Liver (tissue), 3 donors: Measurements from ENCODE around the gene NUDT11.

Source experiments
- EGR1 ChIP-seq, 2 donors: IDR thresholded peaks; 2 replicates each; pipeline ENCODE4 v1.6.1; 2016 to 2018; ENCODE audit warnings: antibody characterized with exemption in 2 of 2, low read depth in 2 of 2
- FOXA1 ChIP-seq: IDR thresholded peaks from 2 replicates; pipeline ENCODE4 v1.6.1; 2016; ENCODE audit warnings: antibody characterized with exemption
- GABPA ChIP-seq, 2 donors: IDR thresholded peaks in 1 of 2; conservative IDR thresholded peaks in 1 of 2; 2 replicates each; pipeline ENCODE4 v1.6.1; 2016; ENCODE audit warnings: antibody characterized with exemption in 2 of 2, mild to moderate bottlenecking in 1 of 2, moderate library complexity in 1 of 2
- HNF4A ChIP-seq, 2 donors: conservative IDR thresholded peaks; 2 replicates each; pipeline ENCODE4 v1.6.1; 2016; ENCODE audit warnings: antibody characterized with exemption in 2 of 2, mild to moderate bottlenecking in 2 of 2
- JUND ChIP-seq, 2 donors: IDR thresholded peaks; 2 replicates each; pipeline ENCODE4 v1.6.1; 2016; ENCODE audit warnings: antibody characterized with exemption in 2 of 2
- RXRA ChIP-seq, 2 donors: IDR thresholded peaks; 2 replicates each; pipeline ENCODE4 v1.6.1; 2017 to 2018; ENCODE audit warnings: antibody characterized with exemption in 2 of 2, mild to moderate bottlenecking in 1 of 2
- TAF1 ChIP-seq: conservative IDR thresholded peaks from 2 replicates; pipeline ENCODE4 v1.6.1; 2016; ENCODE audit warnings: antibody characterized with exemption, mild to moderate bottlenecking
- YY1 ChIP-seq: IDR thresholded peaks from 2 replicates; pipeline ENCODE4 v1.6.1; 2016; ENCODE audit warnings: antibody characterized with exemption, mild to moderate bottlenecking
- TF ChIP-seq, protein P1 (sequence below): IDR thresholded peaks from 2 replicates; pipeline ENCODE4 v1.6.1; 2016; ENCODE audit warnings: antibody characterized with exemption
- TF ChIP-seq, protein P2 (sequence below): fragments of 150-350 bp; IDR thresholded peaks from 2 replicates; pipeline ENCODE4 v1.5.1; 2017; ENCODE audit warnings: improper control_type of control experiment, low read depth, low read length; ENCODE audit not compliant: missing input control
- TF ChIP-seq, protein P3 (sequence below): IDR thresholded peaks from 2 replicates; pipeline ENCODE4 v1.6.1; 2016; ENCODE audit warnings: antibody characterized with exemption
- TF ChIP-seq, protein P4 (sequence below): IDR thresholded peaks from 2 replicates; pipeline ENCODE4 v1.6.1; 2016; ENCODE audit warnings: antibody characterized with exemption, mild to moderate bottlenecking
- donor health status: healthy.
- donor health status: healthy.

DNA sequence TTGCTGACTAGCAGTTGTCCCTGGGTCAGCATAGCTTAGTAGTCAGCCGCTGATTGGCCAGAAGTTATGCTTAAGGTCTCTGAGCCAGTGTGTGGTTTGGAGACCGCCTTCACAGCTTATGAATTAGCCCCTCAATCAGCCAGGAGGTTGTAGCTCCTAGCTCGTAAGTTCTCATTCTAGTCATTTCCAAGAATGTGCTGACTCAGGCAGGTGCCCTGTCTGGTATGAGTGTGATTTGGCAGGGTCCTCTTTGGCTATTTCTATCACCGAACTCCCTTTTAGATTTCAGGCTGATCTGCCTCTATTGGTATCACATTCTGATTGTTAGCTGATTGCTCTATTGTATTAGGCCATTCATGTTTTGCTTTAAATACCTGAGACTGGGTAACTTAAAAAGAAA lies 33.1 kb downstream of the NUDT11 start:
- TF ChIP-seq, protein P1, sequence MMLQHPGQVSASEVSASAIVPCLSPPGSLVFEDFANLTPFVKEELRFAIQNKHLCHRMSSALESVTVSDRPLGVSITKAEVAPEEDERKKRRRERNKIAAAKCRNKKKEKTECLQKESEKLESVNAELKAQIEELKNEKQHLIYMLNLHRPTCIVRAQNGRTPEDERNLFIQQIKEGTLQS = no peak
- TF ChIP-seq, protein P2, sequence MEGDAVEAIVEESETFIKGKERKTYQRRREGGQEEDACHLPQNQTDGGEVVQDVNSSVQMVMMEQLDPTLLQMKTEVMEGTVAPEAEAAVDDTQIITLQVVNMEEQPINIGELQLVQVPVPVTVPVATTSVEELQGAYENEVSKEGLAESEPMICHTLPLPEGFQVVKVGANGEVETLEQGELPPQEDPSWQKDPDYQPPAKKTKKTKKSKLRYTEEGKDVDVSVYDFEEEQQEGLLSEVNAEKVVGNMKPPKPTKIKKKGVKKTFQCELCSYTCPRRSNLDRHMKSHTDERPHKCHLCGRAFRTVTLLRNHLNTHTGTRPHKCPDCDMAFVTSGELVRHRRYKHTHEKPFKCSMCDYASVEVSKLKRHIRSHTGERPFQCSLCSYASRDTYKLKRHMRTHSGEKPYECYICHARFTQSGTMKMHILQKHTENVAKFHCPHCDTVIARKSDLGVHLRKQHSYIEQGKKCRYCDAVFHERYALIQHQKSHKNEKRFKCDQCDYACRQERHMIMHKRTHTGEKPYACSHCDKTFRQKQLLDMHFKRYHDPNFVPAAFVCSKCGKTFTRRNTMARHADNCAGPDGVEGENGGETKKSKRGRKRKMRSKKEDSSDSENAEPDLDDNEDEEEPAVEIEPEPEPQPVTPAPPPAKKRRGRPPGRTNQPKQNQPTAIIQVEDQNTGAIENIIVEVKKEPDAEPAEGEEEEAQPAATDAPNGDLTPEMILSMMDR = no peak
- TF ChIP-seq GABPA (IDR thresholded peaks at IDR 0.05 in 1 of 2, conservative IDR thresholded peaks at IDR 0.05 in 1 of 2) (no peak), TAF1 (no peak), FOXA1 (no peak), HNF4A (conservative IDR thresholded peaks at IDR 0.05) (no peak), RXRA (IDR thresholded peaks at IDR 0.05) (no peak), JUND (IDR thresholded peaks at IDR 0.05) (no peak), EGR1 (IDR thresholded peaks at IDR 0.05; ENCODE audit: low read depth in 2 of 2) (no peak), YY1 (no peak)
- TF ChIP-seq, protein P3, sequence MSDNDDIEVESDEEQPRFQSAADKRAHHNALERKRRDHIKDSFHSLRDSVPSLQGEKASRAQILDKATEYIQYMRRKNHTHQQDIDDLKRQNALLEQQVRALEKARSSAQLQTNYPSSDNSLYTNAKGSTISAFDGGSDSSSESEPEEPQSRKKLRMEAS = no peak
- TF ChIP-seq, protein P4, sequence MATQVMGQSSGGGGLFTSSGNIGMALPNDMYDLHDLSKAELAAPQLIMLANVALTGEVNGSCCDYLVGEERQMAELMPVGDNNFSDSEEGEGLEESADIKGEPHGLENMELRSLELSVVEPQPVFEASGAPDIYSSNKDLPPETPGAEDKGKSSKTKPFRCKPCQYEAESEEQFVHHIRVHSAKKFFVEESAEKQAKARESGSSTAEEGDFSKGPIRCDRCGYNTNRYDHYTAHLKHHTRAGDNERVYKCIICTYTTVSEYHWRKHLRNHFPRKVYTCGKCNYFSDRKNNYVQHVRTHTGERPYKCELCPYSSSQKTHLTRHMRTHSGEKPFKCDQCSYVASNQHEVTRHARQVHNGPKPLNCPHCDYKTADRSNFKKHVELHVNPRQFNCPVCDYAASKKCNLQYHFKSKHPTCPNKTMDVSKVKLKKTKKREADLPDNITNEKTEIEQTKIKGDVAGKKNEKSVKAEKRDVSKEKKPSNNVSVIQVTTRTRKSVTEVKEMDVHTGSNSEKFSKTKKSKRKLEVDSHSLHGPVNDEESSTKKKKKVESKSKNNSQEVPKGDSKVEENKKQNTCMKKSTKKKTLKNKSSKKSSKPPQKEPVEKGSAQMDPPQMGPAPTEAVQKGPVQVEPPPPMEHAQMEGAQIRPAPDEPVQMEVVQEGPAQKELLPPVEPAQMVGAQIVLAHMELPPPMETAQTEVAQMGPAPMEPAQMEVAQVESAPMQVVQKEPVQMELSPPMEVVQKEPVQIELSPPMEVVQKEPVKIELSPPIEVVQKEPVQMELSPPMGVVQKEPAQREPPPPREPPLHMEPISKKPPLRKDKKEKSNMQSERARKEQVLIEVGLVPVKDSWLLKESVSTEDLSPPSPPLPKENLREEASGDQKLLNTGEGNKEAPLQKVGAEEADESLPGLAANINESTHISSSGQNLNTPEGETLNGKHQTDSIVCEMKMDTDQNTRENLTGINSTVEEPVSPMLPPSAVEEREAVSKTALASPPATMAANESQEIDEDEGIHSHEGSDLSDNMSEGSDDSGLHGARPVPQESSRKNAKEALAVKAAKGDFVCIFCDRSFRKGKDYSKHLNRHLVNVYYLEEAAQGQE = no peak
